Neural cell (in vitro differentiated cells): ENCODE results near the gene CLHC1. TPM values are rescaled to one million over a fixed set of nuclear protein-coding genes. Genes with fewer than 3 reads are reported as not detected.

Experiments
- H2AFZ ChIP-seq: fragments of 200-600, 300-800 bp; sonication (generic), shearing (Covaris generic); 2 replicates; pipeline ENCODE4 v1.6.0; 2014; ENCODE audit warnings: low read depth, mild to moderate bottlenecking, antibody characterized with exemption, low read length, moderate library complexity
- H3F3A ChIP-seq: fragments of 200-600 bp; shearing (Covaris generic); 2 replicates; pipeline ENCODE4 v1.6.1; 2016; ENCODE audit warnings: mild to moderate bottlenecking, moderate library complexity, mixed read lengths, antibody characterized with exemption, low read length; ENCODE audit not compliant: insufficient read depth, poor library complexity, severe bottlenecking
- H3K27ac ChIP-seq: fragments of 200-600, 300-800 bp; sonication (generic), shearing (Covaris generic); 2 replicates; pipeline ENCODE4 v1.5.1; 2014; ENCODE audit warnings: mild to moderate bottlenecking, low read length, moderate library complexity
- H3K27me3 ChIP-seq: fragments of 300-800, 200-600 bp; sonication (generic), shearing (Covaris generic); 2 replicates; pipeline ENCODE4 v1.6.0; 2014; ENCODE audit warnings: mild to moderate bottlenecking, low read depth, low read length, moderate library complexity; ENCODE audit not compliant: insufficient read depth
- H3K36me3 ChIP-seq: fragments of 300-800, 200-600 bp; sonication (generic), shearing (Covaris generic); 2 replicates; pipeline ENCODE4 v1.5.1; 2014; ENCODE audit warnings: mild to moderate bottlenecking, antibody characterized with exemption, low read length, moderate library complexity; ENCODE audit not compliant: insufficient read depth
- H3K4me2 ChIP-seq: fragments of 300-800, 200-600 bp; sonication (generic), shearing (Covaris generic); 2 replicates; pipeline ENCODE4 v1.6.0; 2014; ENCODE audit warnings: mild to moderate bottlenecking, low read length
- H3K4me3 ChIP-seq: fragments of 300-800, 200-600 bp; sonication (generic), shearing (Covaris generic); 2 replicates; pipeline ENCODE4 v1.5.1; 2014; ENCODE audit warnings: mild to moderate bottlenecking, low read length, moderate library complexity
- H3K79me2 ChIP-seq: fragments of 200-600 bp; shearing (Covaris generic); replicated peaks from 2 replicates; pipeline ENCODE4 v1.6.0; 2014; ENCODE audit warnings: mild to moderate bottlenecking, low read length, moderate library complexity; ENCODE audit not compliant: insufficient read depth
- H3K9ac ChIP-seq: fragments of 300-800, 200-600 bp; sonication (generic), shearing (Covaris generic); 2 replicates; pipeline ENCODE4 v1.6.1; 2016; ENCODE audit warnings: mild to moderate bottlenecking, low read length, mixed read lengths
- H3K9me2 ChIP-seq: fragments of 200-600 bp; shearing (Covaris generic); 2 replicates; pipeline ENCODE4 v1.6.1; 2016; ENCODE audit warnings: mild to moderate bottlenecking, low read length, mixed read lengths; ENCODE audit not compliant: insufficient read depth
- H3K9me3 ChIP-seq: fragments of 200-600, 300-800 bp; sonication (generic), shearing (Covaris generic); 2 replicates; pipeline ENCODE4 v1.6.1; 2016; ENCODE audit warnings: mild to moderate bottlenecking, mixed run types, low read length, moderate library complexity, mixed read lengths
- H4K20me1 ChIP-seq: fragments of 200-600 bp; shearing (Covaris generic); 2 replicates; pipeline ENCODE4 v1.6.1; 2016; ENCODE audit warnings: mild to moderate bottlenecking, mixed run types; ENCODE audit not compliant: insufficient read depth
- CTCF ChIP-seq: fragments of 450-650 bp; IDR thresholded peaks from 2 replicates; pipeline ENCODE4 v1.5.1; 2014; ENCODE audit warnings: antibody characterized with exemption, mild to moderate bottlenecking, moderate library complexity; ENCODE audit not compliant: poor library complexity, severe bottlenecking
- EP300 ChIP-seq: fragments of 450-650 bp; conservative IDR thresholded peaks from 2 replicates; pipeline ENCODE4 v1.6.1; 2014; ENCODE audit warnings: antibody characterized with exemption, mild to moderate bottlenecking, moderate library complexity; ENCODE audit not compliant: poor library complexity, severe bottlenecking
- EZH2 ChIP-seq: fragments of 200-600, 300-800 bp; shearing (Covaris generic), sonication (generic); IDR thresholded peaks from 2 replicates; pipeline ENCODE4 v1.6.1; 2014; ENCODE audit warnings: antibody characterized with exemption, low read length, borderline replicate concordance, mild to moderate bottlenecking; ENCODE audit not compliant: insufficient read depth, poor library complexity, severe bottlenecking
- MXI1 ChIP-seq: fragments of 450-650 bp; conservative IDR thresholded peaks from 2 replicates; pipeline ENCODE4 v1.6.1; 2014; ENCODE audit warnings: antibody characterized with exemption, mild to moderate bottlenecking; ENCODE audit not compliant: poor library complexity, severe bottlenecking
- POLR2AphosphoS5 ChIP-seq: IDR thresholded peaks from 2 replicates; pipeline ENCODE4 v1.6.1; 2012
- RAD21 ChIP-seq: fragments of 450-650 bp; conservative IDR thresholded peaks from 2 replicates; pipeline ENCODE4 v1.6.1; 2014; ENCODE audit warnings: antibody characterized with exemption, mild to moderate bottlenecking, moderate library complexity
- REST ChIP-seq: IDR thresholded peaks from 2 replicates; pipeline ENCODE4 v1.6.1; 2012; ENCODE audit warnings: borderline replicate concordance
- SMC3 ChIP-seq: fragments of 450-650 bp; conservative IDR thresholded peaks from 2 replicates; pipeline ENCODE4 v1.6.1; 2014; ENCODE audit warnings: antibody characterized with exemption, mild to moderate bottlenecking, moderate library complexity; ENCODE audit not compliant: poor library complexity
- TAF1 ChIP-seq: IDR thresholded peaks from 2 replicates; pipeline ENCODE4 v1.6.1; 2012; ENCODE audit warnings: low read depth
- polyA plus RNA-seq: library from polyadenylated mRNA; depleted of rRNA; stranded (reverse); fragments of >200 nt; gene quantifications from 2 replicates; pipeline ENCODE4 v1.2.3, GENCODE V29; 2014

CLHC1 gene
- polyA plus RNA-seq, 1 donor from 2014 or later = 43.6 TPM

DNA sequence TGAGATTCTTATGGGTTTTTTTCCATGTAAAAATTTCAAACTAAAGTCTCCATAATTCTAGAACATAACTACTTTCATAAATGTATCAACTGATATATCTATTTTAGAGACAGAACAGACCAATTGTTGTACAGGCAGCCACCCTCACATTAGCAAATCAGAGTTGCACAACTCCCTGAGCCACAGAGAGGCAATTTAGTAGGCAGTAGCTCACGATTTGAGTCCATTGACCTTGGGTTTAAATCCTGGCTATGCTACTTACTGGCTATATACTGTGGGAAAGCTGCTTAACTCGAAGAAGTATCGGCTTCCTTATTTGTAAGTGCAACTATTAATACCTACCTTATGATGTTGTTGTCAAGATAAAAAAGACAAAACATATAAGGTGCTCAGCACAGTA is 20.7 kb upstream of the CLHC1 start:
- Histone ChIP-seq H3K27ac (no peak overlapping the region), H3K4me3 (no peak overlapping the region), H2AFZ (no peak overlapping the region), H3K4me2 (no peak overlapping the region), H3K9me3 (no peaks in the 10 kb centered on the region), H3K9me2 (no peaks in the 10 kb centered on the region), H3K36me3 (no peaks in the 10 kb centered on the region), H3K79me2 (no peaks in the 10 kb centered on the region), H4K20me1 (no peaks in the 10 kb centered on the region), H3F3A (no peaks in the 10 kb centered on the region), H3K9ac (no peak overlapping the region), H3K27me3 (no peaks in the 10 kb centered on the region)
- no peak for TF ChIP-seq TAF1
- TF ChIP-seq EP300 = no peak
- TF ChIP-seq EZH2 = no peak
- no peak for TF ChIP-seq CTCF
- TF ChIP-seq RAD21 = no peak
- TF ChIP-seq REST = no peak

- Histone ChIP-seq H3K79me2 (no peaks in the 10 kb centered on the region), H3K4me2 (no peak overlapping the region), H2AFZ (no peak overlapping the region), H3F3A (no peaks in the 10 kb centered on the region), H3K9me2 (no peaks in the 10 kb centered on the region), H3K27ac (no peak overlapping the region), H3K9me3 (no peaks in the 10 kb centered on the region), H3K36me3 (no peaks in the 10 kb centered on the region), H3K9ac (no peak overlapping the region), H3K4me3 (no peak overlapping the region), H4K20me1 (no peaks in the 10 kb centered on the region), H3K27me3 (no peaks in the 10 kb centered on the region)
- no peak for TF ChIP-seq RAD21
- TF ChIP-seq REST = no peak
- TF ChIP-seq POLR2AphosphoS5 = no peak
- TF ChIP-seq TAF1 = no peak
- no peak for TF ChIP-seq CTCF
- TF ChIP-seq EP300 = no peak
- TF ChIP-seq EZH2 = no peak
- TF ChIP-seq SMC3 = no peak
- no peak for TF ChIP-seq MXI1
Measured at GRCh38 chr2:55247025-55247424, 14.9 kb upstream of the CLHC1 start.
